GM19238 (cell line): ENCODE data around the gene ZNF195.
"Not testable (repeated sequence)": the region's sequence is repeated elsewhere in the genome, so short reads cannot be mapped to it uniquely, and the experiment has no call there.

ENCODE experiments used
- DNase-seq: peaks from one replicate; pipeline ENCODE4 v3.0.0; 2011; ENCODE audit warnings: low spot score; ENCODE audit not compliant: insufficient read length

Gene ZNF195

GRCh38 chr11:3378426-3379423 is at the start of gene ZNF195:
Gene ZNF195, minus strand, starts transcription at chr11:3379146. Its CDS starts 106 bp downstream, at chr11:3379040.
- DNase-seq, result peak; percentile 99

- not testable (repeated sequence) for DNase-seq
Observed at GRCh38 chr11:3428076-3428475, 49.1 kb upstream of the ZNF195 start.

GRCh38 chr11:3426541-3426940 is 47.6 kb upstream of the ZNF195 start:
- DNase-seq, result not testable (repeated sequence)

GRCh38 chr11:3423928-3424327 is 45.0 kb upstream of the ZNF195 start:
- DNase-seq, result not testable (repeated sequence)

GRCh38 chr11:3423138-3423731 is 44.3 kb upstream of the ZNF195 start:
- DNase-seq, result peak; percentile 8

- DNase-seq, result peak; percentile 53
Observed at GRCh38 chr11:3422380-3423137, 43.6 kb upstream of the ZNF195 start.

- not testable (repeated sequence) for DNase-seq
Observed at GRCh38 chr11:3421608-3422379, 42.8 kb upstream of the ZNF195 start.

- not testable (repeated sequence) for DNase-seq
Observed at GRCh38 chr11:3420281-3421042, 41.5 kb upstream of the ZNF195 start.

GRCh38 chr11:3419496-3419895 is 40.5 kb upstream of the ZNF195 start:
- DNase-seq, result not testable (repeated sequence)

- not testable (repeated sequence) for DNase-seq
Observed at GRCh38 chr11:3417047-3417446, 38.1 kb upstream of the ZNF195 start.

- DNase-seq, result not testable (repeated sequence)
Observed at GRCh38 chr11:3415301-3415700, 36.4 kb upstream of the ZNF195 start.

GRCh38 chr11:3413666-3414065 is 34.7 kb upstream of the ZNF195 start:
- not testable (repeated sequence) for DNase-seq

- DNase-seq, result no peak
Observed at GRCh38 chr11:3412837-3413236, 33.9 kb upstream of the ZNF195 start.

GRCh38 chr11:3408722-3409121 is 29.8 kb upstream of the ZNF195 start:
- peak; percentile 18 for DNase-seq

- DNase-seq, result not testable (repeated sequence)
Observed at GRCh38 chr11:3408058-3408605, 29.2 kb upstream of the ZNF195 start.

GRCh38 chr11:3406937-3407336 is 28.0 kb upstream of the ZNF195 start:
- DNase-seq, result not testable (repeated sequence)

GRCh38 chr11:3406223-3406875 is 27.4 kb upstream of the ZNF195 start:
- DNase-seq, result not testable (repeated sequence)

GRCh38 chr11:3404076-3404925 is 25.4 kb upstream of the ZNF195 start:
- DNase-seq, result not testable (repeated sequence)
